H9 (cell line): ENCODE results near the gene ZP1. TPM values are rescaled to one million over a fixed set of nuclear protein-coding genes. Genes with fewer than 3 reads are reported as not detected.

Experiments used
- DNase-seq: peaks from one replicate; pipeline ENCODE4 v3.0.0-alpha.2; 2017
- H2AFZ ChIP-seq: one replicate; pipeline ENCODE4 v1.6.1; 2013; ENCODE audit warnings: mild to moderate bottlenecking, low read length, control low read depth, moderate library complexity
- H2AK5ac ChIP-seq: 2 replicates; pipeline ENCODE4 v1.6.1; 2013; ENCODE audit warnings: low read length, control low read depth, mixed read lengths; ENCODE audit not compliant: insufficient read length
- H2BK120ac ChIP-seq: one replicate; pipeline ENCODE4 v1.6.1; 2013; ENCODE audit warnings: low read depth, mild to moderate bottlenecking, low read length, control low read depth, inconsistent platforms; ENCODE audit not compliant: poor library complexity, severe bottlenecking
- H2BK12ac ChIP-seq: 2 replicates; pipeline ENCODE4 v1.6.1; 2013; ENCODE audit warnings: low read length, control low read depth, mixed read lengths, low read depth; ENCODE audit not compliant: insufficient read length
- H2BK15ac ChIP-seq: 2 replicates; pipeline ENCODE4 v1.6.1; 2013; ENCODE audit warnings: low read depth, low read length, control low read depth
- H2BK20ac ChIP-seq: one replicate; pipeline ENCODE4 v1.6.1; 2013; ENCODE audit warnings: low read depth, mild to moderate bottlenecking, low read length, control low read depth, inconsistent platforms; ENCODE audit not compliant: poor library complexity, severe bottlenecking
- H2BK5ac ChIP-seq: 2 replicates; pipeline ENCODE4 v1.6.1; 2013; ENCODE audit warnings: low read length, control low read depth, mixed read lengths; ENCODE audit not compliant: insufficient read length
- H3K14ac ChIP-seq: 2 replicates; pipeline ENCODE4 v1.6.1; 2013; ENCODE audit warnings: low read length, control low read depth; ENCODE audit not compliant: insufficient read depth
- H3K18ac ChIP-seq: 2 replicates; pipeline ENCODE4 v1.6.1; 2013; ENCODE audit warnings: low read depth, mild to moderate bottlenecking, mixed read lengths, low read length, control low read depth; ENCODE audit not compliant: insufficient read length
- H3K23ac ChIP-seq: 2 replicates; pipeline ENCODE4 v1.6.1; 2013; ENCODE audit warnings: low read length, control low read depth, mixed read lengths, low read depth; ENCODE audit not compliant: insufficient read length
- H3K23me2 ChIP-seq: 2 replicates; pipeline ENCODE4 v1.6.1; 2013; ENCODE audit warnings: low read depth, mild to moderate bottlenecking, mixed read lengths, low read length, control low read depth; ENCODE audit not compliant: insufficient read length, poor library complexity, severe bottlenecking
- H3K27ac ChIP-seq: 2 replicates; pipeline ENCODE4 v1.5.1; 2013; ENCODE audit warnings: low read length, control low read depth, mixed read lengths, low read depth; ENCODE audit not compliant: insufficient read length
- H3K27me3 ChIP-seq: 2 replicates; pipeline ENCODE4 v1.6.1; 2013; ENCODE audit warnings: low read length, control low read depth, inconsistent platforms; ENCODE audit not compliant: insufficient read depth
- H3K4ac ChIP-seq: 2 replicates; pipeline ENCODE4 v1.6.1; 2013; ENCODE audit warnings: low read depth, mild to moderate bottlenecking, control low read depth, inconsistent platforms, low read length, moderate library complexity
- H3K4me1 ChIP-seq: 2 replicates; pipeline ENCODE4 v1.6.1; 2013; ENCODE audit warnings: low read length, control low read depth, inconsistent platforms; ENCODE audit not compliant: insufficient read depth
- H3K4me2 ChIP-seq: 2 replicates; pipeline ENCODE4 v1.6.1; 2013; ENCODE audit warnings: low read length, control low read depth, mixed read lengths; ENCODE audit not compliant: insufficient read length, insufficient read depth
- H3K56ac ChIP-seq: 2 replicates; pipeline ENCODE4 v1.6.1; 2013; ENCODE audit warnings: low read depth, mild to moderate bottlenecking, mixed read lengths, low read length, control low read depth; ENCODE audit not compliant: insufficient read length
- H3K79me1 ChIP-seq: 2 replicates; pipeline ENCODE4 v1.6.1; 2013; ENCODE audit warnings: low read depth, mild to moderate bottlenecking, moderate library complexity, low read length, control low read depth, inconsistent platforms; ENCODE audit not compliant: insufficient read depth, poor library complexity, severe bottlenecking
- H3K79me2 ChIP-seq: 2 replicates; pipeline ENCODE4 v1.6.1; 2013; ENCODE audit warnings: low read length, control low read depth, inconsistent platforms; ENCODE audit not compliant: insufficient read depth
- H3K9ac ChIP-seq: 2 replicates; pipeline ENCODE4 v1.6.1; 2013; ENCODE audit warnings: low read length, control low read depth, mixed read lengths; ENCODE audit not compliant: insufficient read length; ENCODE audit errors: extremely low read depth
- H3K9me3 ChIP-seq: one replicate; pipeline ENCODE4 v1.6.1; 2013; ENCODE audit warnings: low read depth, low read length, inconsistent platforms; ENCODE audit not compliant: control insufficient read depth
- H3T11ph ChIP-seq: one replicate; pipeline ENCODE4 v1.6.1; 2013; ENCODE audit warnings: mild to moderate bottlenecking, low read length, control low read depth, inconsistent platforms
- H4K20me1 ChIP-seq: one replicate; pipeline ENCODE4 v1.6.1; 2013; ENCODE audit not compliant: control insufficient read depth, insufficient read length, insufficient read depth
- H4K5ac ChIP-seq: 2 replicates; pipeline ENCODE4 v1.6.1; 2013; ENCODE audit warnings: low read depth, mild to moderate bottlenecking, mixed read lengths, low read length, control low read depth; ENCODE audit not compliant: insufficient read length
- H4K8ac ChIP-seq: replicated peaks from 2 replicates; pipeline ENCODE4 v1.6.1; 2013; ENCODE audit warnings: low read length, control low read depth, mixed read lengths, low read depth; ENCODE audit not compliant: insufficient read length
- H4K91ac ChIP-seq: 2 replicates; pipeline ENCODE4 v1.6.1; 2013; ENCODE audit warnings: low read depth, mild to moderate bottlenecking, moderate library complexity, mixed read lengths, low read length, control low read depth; ENCODE audit not compliant: insufficient read length
- H3K27ac Mint-ChIP-seq, 3 experiments: 2 replicates in 2 of 3; 3 replicates in 1 of 3; pipeline ENCODE4 v1.8.0; 2020 to 2021; ENCODE audit warnings: mixed read lengths in 3 of 3, mild to moderate bottlenecking in 1 of 3, moderate library complexity in 1 of 3
- H3K27me3 Mint-ChIP-seq: 2 replicates; pipeline ENCODE4 v1.8.0; 2021; ENCODE audit warnings: low read depth, mild to moderate bottlenecking, moderate library complexity, mixed read lengths
- H3K36me3 Mint-ChIP-seq, 3 experiments: 2 replicates in 2 of 3; 3 replicates in 1 of 3; pipeline ENCODE4 v1.8.0; 2020 to 2021; ENCODE audit warnings: low read depth in 3 of 3, mixed read lengths in 3 of 3; ENCODE audit not compliant: insufficient read depth in 1 of 3
- H3K4me1 Mint-ChIP-seq, 2 experiments: 2 replicates each; pipeline ENCODE4 v1.8.0; 2020; ENCODE audit warnings: mixed read lengths in 2 of 2
- H3K4me3 Mint-ChIP-seq, 2 experiments: 2 replicates in 1 of 2; 3 replicates in 1 of 2; pipeline ENCODE4 v1.8.0; 2020 to 2021; ENCODE audit warnings: mild to moderate bottlenecking in 2 of 2, mixed read lengths in 2 of 2, moderate library complexity in 1 of 2
- H3K9me3 Mint-ChIP-seq, 2 experiments: 2 replicates in 1 of 2; 3 replicates in 1 of 2; pipeline ENCODE4 v1.8.0; 2020; ENCODE audit warnings: mild to moderate bottlenecking in 2 of 2, mixed read lengths in 2 of 2, moderate library complexity in 1 of 2
- CTCF ChIP-seq: fragments of 200-600 bp; sonication (generic); conservative IDR thresholded peaks from 3 replicates; pipeline ENCODE4 v1.8.0; 2021; ENCODE audit warnings: antibody characterized with exemption, mild to moderate bottlenecking
- WGBS: extraction: QIAGEN DNeasy Blood & Tissue Kit; methylation state at CpG from one replicate; pipeline ENCODE4 v1.1.7; 2013; ENCODE audit warnings: missing lambda C conversion rate, low lambda C conversion rate, mixed read lengths; ENCODE audit not compliant: insufficient read length; ENCODE audit errors: extremely low coverage; 5-methylcytosine and 5-hydroxymethylcytosine counted together
- total RNA-seq: library from RNA; stranded (reverse); gene quantifications from 2 replicates; pipeline ENCODE4 v1.2.1, GENCODE V29; 2021

The ZP1 gene
- total RNA-seq, 1 experiment from 2014 or later = not detected

GRCh38 chr11:60899046-60899936, 31.9 kb downstream of the ZP1 start:
- H3K27me3 Mint-ChIP-seq = no peaks in the 10 kb centered on the region
- Histone ChIP-seq H4K20me1 (peaks cover 2% of the 10 kb centered on the region), H2BK5ac (no peak overlapping the region), H3K4ac (no peak overlapping the region), H3K56ac (no peak overlapping the region), H3K14ac (no peak overlapping the region), H2BK15ac (no peak overlapping the region), H3K23me2 (no peaks in the 10 kb centered on the region), H4K5ac (no peak overlapping the region), H4K8ac (no peak overlapping the region), H2BK120ac (no peak overlapping the region), H3K9me3 (no peaks in the 10 kb centered on the region), H2AK5ac (no peak overlapping the region), H3K27me3 (no peaks in the 10 kb centered on the region), H4K91ac (no peak overlapping the region), H3K18ac (no peak overlapping the region), H3K9ac (no peak overlapping the region), H3K4me2 (no peak overlapping the region), H3K27ac (no peak overlapping the region), H2AFZ (no peak overlapping the region), H3K79me2 (peaks cover 5% of the 10 kb centered on the region; the same call in 1 of the 2 replicates), H2BK20ac (no peak overlapping the region), H3K4me1 (no peaks in the 10 kb centered on the region), H2BK12ac (peak overlapping the region; percentile 21), H3T11ph (no peak overlapping the region), H3K79me1 (peaks cover under 1% of the 10 kb centered on the region), H3K23ac (no peak overlapping the region)
- H3K4me3 Mint-ChIP-seq = no peak overlapping the region; a peak in 1 of 5 replicates
- no CpG with 5 or more reads among the region's 12 CpGs for WGBS
- TF ChIP-seq CTCF = peak; percentile 92
- H3K4me1 Mint-ChIP-seq = peaks cover 0 to 4% of the 10 kb centered on the region in 2 experiments; a peak in 2 of 4 replicates
- peak overlapping the region in 2 of 3 experiments; percentile 52 to 87; a peak in 4 of 7 replicates for H3K27ac Mint-ChIP-seq
- peaks cover 49 to 91% (median 77%) of the 10 kb centered on the region in 3 experiments; a peak in 6 of 7 replicates for H3K36me3 Mint-ChIP-seq
- H3K9me3 Mint-ChIP-seq = no peaks in the 10 kb centered on the region
- DNase-seq = peak; percentile 49
